ENCODE measurements around the gene STX11.

The STX11 gene

GRCh38 chr6:144113366-144113765 is 37.0 kb upstream of the STX11 start:
- DNase-seq (ENCODE audit: low read depth in 2 of 2): no peak
- TF ChIP-seq CTCF (IDR thresholded peaks at IDR 0.05; ENCODE audit: low read depth, low read length): no peak
- H3K4me3 ChIP-seq (replicated peaks in 1 of 2; ENCODE audit: low read depth in 2 of 2, low read length in 2 of 2): no peak overlapping the region

GRCh38 chr6:144115219-144115618 is 35.1 kb upstream of the STX11 start:
- TF ChIP-seq CTCF (IDR thresholded peaks at IDR 0.05; ENCODE audit: low read depth, low read length): no peak
- H3K4me3 ChIP-seq (replicated peaks in 1 of 2; ENCODE audit: low read depth in 2 of 2, low read length in 2 of 2): no peak overlapping the region
- DNase-seq (ENCODE audit: low read depth in 2 of 2): no peak

GRCh38 chr6:144119376-144119775 is 30.9 kb upstream of the STX11 start:
- H3K4me3 ChIP-seq (replicated peaks in 1 of 2; ENCODE audit: low read depth in 2 of 2, low read length in 2 of 2): no peak overlapping the region

GRCh38 chr6:144122861-144123260 is 27.5 kb upstream of the STX11 start:
- no peak for TF ChIP-seq CTCF (IDR thresholded peaks at IDR 0.05; ENCODE audit: low read depth, low read length)
- H3K4me3 ChIP-seq (replicated peaks in 1 of 2; ENCODE audit: low read depth in 2 of 2, low read length in 2 of 2): no peak overlapping the region
- no peak for DNase-seq (ENCODE audit: low read depth in 2 of 2)

More at GRCh38 chr6:144119376-144119775, 30.9 kb upstream of the STX11 start:
- no peak for DNase-seq (ENCODE audit: low read depth in 2 of 2)
- TF ChIP-seq CTCF (IDR thresholded peaks at IDR 0.05; ENCODE audit: low read depth, low read length): no peak

GRCh38 chr6:144123421-144123820 is 26.9 kb upstream of the STX11 start:
- no peak overlapping the region for H3K4me3 ChIP-seq (replicated peaks in 1 of 2; ENCODE audit: low read depth in 2 of 2, low read length in 2 of 2)
- DNase-seq (ENCODE audit: low read depth in 2 of 2): no peak
- TF ChIP-seq CTCF (IDR thresholded peaks at IDR 0.05; ENCODE audit: low read depth, low read length): no peak

- no peak for DNase-seq (ENCODE audit: low read depth in 2 of 2)
- TF ChIP-seq CTCF (IDR thresholded peaks at IDR 0.05; ENCODE audit: low read depth, low read length): no peak
- H3K4me3 ChIP-seq (replicated peaks in 1 of 2; ENCODE audit: low read depth in 2 of 2, low read length in 2 of 2): no peak overlapping the region
Observed at GRCh38 chr6:144123836-144124235, 26.5 kb upstream of the STX11 start.

- no peak overlapping the region for H3K4me3 ChIP-seq (replicated peaks in 1 of 2; ENCODE audit: low read depth in 2 of 2, low read length in 2 of 2)
- no peak for DNase-seq (ENCODE audit: low read depth in 2 of 2)
- no peak for TF ChIP-seq CTCF (IDR thresholded peaks at IDR 0.05; ENCODE audit: low read depth, low read length)
Observed at GRCh38 chr6:144127097-144127496, 23.2 kb upstream of the STX11 start.

Data from cardiac fibroblast (primary cell).